ENCODE measurements around the gene EFCAB14.

DNA sequence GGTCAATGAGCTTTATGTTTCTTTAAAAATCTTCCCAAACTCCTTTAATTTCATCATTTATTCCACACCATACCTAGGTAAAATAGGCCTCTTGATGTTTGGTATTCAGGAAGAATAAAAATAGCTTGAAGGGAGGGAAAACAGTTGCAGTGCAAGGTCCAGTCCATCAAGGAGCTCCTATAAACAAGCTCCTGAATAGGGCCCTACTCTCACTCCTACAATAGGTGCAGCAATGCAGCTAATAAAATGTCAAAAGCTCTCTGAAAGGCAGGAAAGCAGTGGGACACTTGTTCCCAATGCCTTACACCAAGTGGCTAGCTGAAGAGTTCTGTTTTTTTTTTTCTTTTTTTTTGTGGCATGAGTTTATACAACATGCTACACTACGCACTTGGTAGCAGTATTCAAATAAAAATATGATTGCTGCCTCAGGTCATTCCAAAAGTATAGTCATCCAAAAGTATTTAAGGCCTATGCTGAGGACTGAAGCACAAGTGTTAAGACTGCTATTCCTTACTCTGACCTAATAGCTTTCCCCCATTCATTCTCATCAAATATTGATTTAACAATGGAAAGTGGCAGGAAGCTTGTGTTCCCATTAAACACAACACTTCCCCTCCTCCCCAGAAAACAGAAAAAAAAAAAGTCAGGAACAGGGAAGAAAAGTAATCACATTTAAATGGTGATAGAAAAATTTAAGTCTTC, 37.4 kb downstream of the EFCAB14 start:
- TF ChIP-seq, protein P1, sequence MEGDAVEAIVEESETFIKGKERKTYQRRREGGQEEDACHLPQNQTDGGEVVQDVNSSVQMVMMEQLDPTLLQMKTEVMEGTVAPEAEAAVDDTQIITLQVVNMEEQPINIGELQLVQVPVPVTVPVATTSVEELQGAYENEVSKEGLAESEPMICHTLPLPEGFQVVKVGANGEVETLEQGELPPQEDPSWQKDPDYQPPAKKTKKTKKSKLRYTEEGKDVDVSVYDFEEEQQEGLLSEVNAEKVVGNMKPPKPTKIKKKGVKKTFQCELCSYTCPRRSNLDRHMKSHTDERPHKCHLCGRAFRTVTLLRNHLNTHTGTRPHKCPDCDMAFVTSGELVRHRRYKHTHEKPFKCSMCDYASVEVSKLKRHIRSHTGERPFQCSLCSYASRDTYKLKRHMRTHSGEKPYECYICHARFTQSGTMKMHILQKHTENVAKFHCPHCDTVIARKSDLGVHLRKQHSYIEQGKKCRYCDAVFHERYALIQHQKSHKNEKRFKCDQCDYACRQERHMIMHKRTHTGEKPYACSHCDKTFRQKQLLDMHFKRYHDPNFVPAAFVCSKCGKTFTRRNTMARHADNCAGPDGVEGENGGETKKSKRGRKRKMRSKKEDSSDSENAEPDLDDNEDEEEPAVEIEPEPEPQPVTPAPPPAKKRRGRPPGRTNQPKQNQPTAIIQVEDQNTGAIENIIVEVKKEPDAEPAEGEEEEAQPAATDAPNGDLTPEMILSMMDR (conservative IDR thresholded peaks at IDR 0.05), result no peak
- no peak for TF ChIP-seq ZFX (IDR thresholded peaks at IDR 0.05)
